OCI-LY1 (cell line): Measurements from ENCODE around the gene CDC42BPB.

Experiments
- CTCF ChIP-seq: fragments of 200-600 bp; sonication (generic), shearing (Covaris generic); IDR thresholded peaks from 2 replicates; pipeline ENCODE4 v1.5.1; 2017; ENCODE audit warnings: mild to moderate bottlenecking, antibody characterized with exemption, low read length, moderate library complexity, mixed read lengths
- EZH2 ChIP-seq: fragments of 200-600 bp; sonication (generic), shearing (Covaris generic); IDR thresholded peaks from 2 replicates; pipeline ENCODE4 v1.8.0; 2017; ENCODE audit warnings: borderline replicate concordance, mixed run types, mild to moderate bottlenecking, antibody characterized with exemption, low read length, moderate library complexity, mixed read lengths

- no peak for TF ChIP-seq EZH2
- no peak for TF ChIP-seq CTCF
Measured at GRCh38 chr14:102942069-102942468, 115.3 kb downstream of the CDC42BPB start.
